Endodermal cell (in vitro differentiated cells): ENCODE results near the gene CDKN1C. TPM values are rescaled to one million over a fixed set of nuclear protein-coding genes. Genes with fewer than 3 reads are reported as not detected.
A peak's percentile ranks its signal among the peaks of the same experiment; 100 is the strongest.

Source experiments
- DNase-seq: peaks from one replicate; pipeline ENCODE4 v3.0.0-alpha.2; 2017
- H3K27ac ChIP-seq: 2 replicates; pipeline ENCODE4 v1.5.1; 2013; ENCODE audit warnings: mild to moderate bottlenecking, low read depth, low read length, moderate library complexity
- H3K27me3 ChIP-seq: 2 replicates; pipeline ENCODE4 v1.6.1; 2013; ENCODE audit warnings: mild to moderate bottlenecking, low read length, moderate library complexity; ENCODE audit not compliant: insufficient read depth, control insufficient read depth, poor library complexity, severe bottlenecking
- H3K36me3 ChIP-seq: 2 replicates; pipeline ENCODE4 v1.7.0; 2013; ENCODE audit warnings: mild to moderate bottlenecking, low read length, moderate library complexity; ENCODE audit not compliant: control insufficient read depth, insufficient read depth
- H3K4me1 ChIP-seq: one replicate; pipeline ENCODE4 v1.7.0; 2013; ENCODE audit warnings: low read length; ENCODE audit not compliant: control insufficient read depth, insufficient read depth
- H3K4me3 ChIP-seq: 2 replicates; pipeline ENCODE4 v1.5.1; 2013; ENCODE audit warnings: mild to moderate bottlenecking, low read length, moderate library complexity
- H3K9ac ChIP-seq: 2 replicates; pipeline ENCODE4 v1.6.1; 2013; ENCODE audit warnings: mild to moderate bottlenecking, low read length, moderate library complexity; ENCODE audit not compliant: poor library complexity, severe bottlenecking; ENCODE audit errors: extremely low read depth
- H3K9me3 ChIP-seq: 2 replicates; pipeline ENCODE4 v1.6.1; 2013; ENCODE audit warnings: mild to moderate bottlenecking, low read length, moderate library complexity; ENCODE audit not compliant: control insufficient read depth
- H3K27ac Mint-ChIP-seq: 2 replicates; pipeline ENCODE4 v1.8.0; 2020; ENCODE audit warnings: mixed read lengths
- H3K27me3 Mint-ChIP-seq: 2 replicates; pipeline ENCODE4 v1.8.0; 2021; ENCODE audit warnings: mild to moderate bottlenecking, mixed read lengths; ENCODE audit not compliant: insufficient read depth
- H3K36me3 Mint-ChIP-seq: 2 replicates; pipeline ENCODE4 v1.8.0; 2020; ENCODE audit warnings: low read depth, mixed read lengths
- H3K4me1 Mint-ChIP-seq: 2 replicates; pipeline ENCODE4 v1.8.0; 2020; ENCODE audit warnings: mixed read lengths
- H3K4me3 Mint-ChIP-seq: 2 replicates; pipeline ENCODE4 v1.8.0; 2020; ENCODE audit warnings: mild to moderate bottlenecking, moderate library complexity, mixed read lengths
- H3K9me3 Mint-ChIP-seq: 2 replicates; pipeline ENCODE4 v1.8.0; 2020; ENCODE audit warnings: mild to moderate bottlenecking, mixed read lengths
- whole genome bisulfite sequencing, 2 experiments: methylation state at CpG; one replicate each; pipeline versions ENCODE4 v1.1.5 to v1.1.7; 2013; ENCODE audit warnings: missing lambda C conversion rate in 2 of 2, mixed read lengths in 1 of 2; ENCODE audit not compliant: insufficient coverage in 1 of 2, insufficient read length in 1 of 2; 5-methylcytosine and 5-hydroxymethylcytosine counted together
- total RNA-seq, 2 donors: library from RNA; stranded (reverse); fragmentation: NEBNext Ultra II Directional in 1 of 2; extraction: Animal tissue kit (Norgen Biotek cat#: 25700) in 1 of 2; gene quantifications; 2 replicates in 1 of 2; 3 replicates in 1 of 2; pipeline ENCODE4 v1.2.1, GENCODE V29; 2021
- TF ChIP-seq, protein P1 (sequence below): fragments of 200-600 bp; sonication (generic); conservative IDR thresholded peaks from 2 replicates; pipeline ENCODE4 v1.5.0; 2021; ENCODE audit warnings: antibody characterized with exemption, mild to moderate bottlenecking

The CDKN1C gene
- total RNA-seq, 2 donors from 2014 or later, result 37.6 to 60.9 TPM

DNA sequence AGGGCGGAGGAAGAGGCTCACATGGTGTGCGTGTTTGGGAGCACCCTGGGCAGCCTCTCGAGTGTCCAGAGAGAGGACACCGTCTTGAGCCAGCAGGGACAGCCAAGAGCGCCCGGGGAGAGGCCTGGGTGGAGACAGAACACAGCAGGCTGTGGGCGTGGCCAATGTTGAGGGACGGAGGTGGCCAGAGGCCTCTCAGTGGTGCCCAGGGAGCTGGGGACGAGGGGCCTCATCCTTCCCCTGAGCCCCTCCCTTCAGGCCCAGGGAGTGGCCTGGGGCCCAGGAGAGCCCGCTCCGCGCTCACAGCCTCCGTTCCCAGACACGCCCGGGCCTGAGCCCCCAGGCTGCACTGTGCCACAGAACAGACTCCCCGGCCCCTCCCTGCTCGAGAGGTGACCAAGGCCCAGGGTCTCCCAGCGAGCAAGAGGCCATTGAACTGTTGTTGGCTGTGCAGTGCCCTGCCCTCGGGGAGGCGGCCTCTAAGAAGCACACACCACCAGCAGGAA lies 48.4 kb downstream of the CDKN1C start:
- H3K27ac ChIP-seq, result no peak overlapping the region
- H3K9ac ChIP-seq, result no peak overlapping the region
- Mint-ChIP-seq H3K4me3 (no peak overlapping the region), H3K27ac (no peak overlapping the region), H3K9me3 (no peaks in the 10 kb centered on the region), H3K27me3 (peaks cover 43% of the 10 kb centered on the region), H3K4me1 (peaks cover 15% of the 10 kb centered on the region), H3K36me3 (no peaks in the 10 kb centered on the region)
- H3K27me3 ChIP-seq, result no peaks in the 10 kb centered on the region
- no peaks in the 10 kb centered on the region for H3K36me3 ChIP-seq
- no peak overlapping the region for H3K4me3 ChIP-seq
- H3K4me1 ChIP-seq, result no peaks in the 10 kb centered on the region
- TF ChIP-seq, protein P1, sequence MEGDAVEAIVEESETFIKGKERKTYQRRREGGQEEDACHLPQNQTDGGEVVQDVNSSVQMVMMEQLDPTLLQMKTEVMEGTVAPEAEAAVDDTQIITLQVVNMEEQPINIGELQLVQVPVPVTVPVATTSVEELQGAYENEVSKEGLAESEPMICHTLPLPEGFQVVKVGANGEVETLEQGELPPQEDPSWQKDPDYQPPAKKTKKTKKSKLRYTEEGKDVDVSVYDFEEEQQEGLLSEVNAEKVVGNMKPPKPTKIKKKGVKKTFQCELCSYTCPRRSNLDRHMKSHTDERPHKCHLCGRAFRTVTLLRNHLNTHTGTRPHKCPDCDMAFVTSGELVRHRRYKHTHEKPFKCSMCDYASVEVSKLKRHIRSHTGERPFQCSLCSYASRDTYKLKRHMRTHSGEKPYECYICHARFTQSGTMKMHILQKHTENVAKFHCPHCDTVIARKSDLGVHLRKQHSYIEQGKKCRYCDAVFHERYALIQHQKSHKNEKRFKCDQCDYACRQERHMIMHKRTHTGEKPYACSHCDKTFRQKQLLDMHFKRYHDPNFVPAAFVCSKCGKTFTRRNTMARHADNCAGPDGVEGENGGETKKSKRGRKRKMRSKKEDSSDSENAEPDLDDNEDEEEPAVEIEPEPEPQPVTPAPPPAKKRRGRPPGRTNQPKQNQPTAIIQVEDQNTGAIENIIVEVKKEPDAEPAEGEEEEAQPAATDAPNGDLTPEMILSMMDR, result peak; percentile 50
- peak; percentile 85 for DNase-seq
- 84% methylated on average over 8 to 20 of the region's 20 CpGs for WGBS, 2 experiments
- no peaks in the 10 kb centered on the region for H3K9me3 ChIP-seq

- no peak overlapping the region for H3K9ac ChIP-seq
- H3K36me3 ChIP-seq, result no peaks in the 10 kb centered on the region
- no peaks in the 10 kb centered on the region for H3K27me3 ChIP-seq
- H3K27ac Mint-ChIP-seq, result no peak overlapping the region
- no peaks in the 10 kb centered on the region for H3K9me3 Mint-ChIP-seq
- TF ChIP-seq, protein P1, result no peak
- WGBS, 2 experiments, result 88 to 89% methylated on average over 21 to 23 of the region's 23 CpGs
- H3K27me3 Mint-ChIP-seq, result peaks cover 40% of the 10 kb centered on the region
- H3K4me3 Mint-ChIP-seq, result no peak overlapping the region
- no peak overlapping the region for H3K4me3 ChIP-seq
- no peak for DNase-seq
- no peaks in the 10 kb centered on the region for H3K36me3 Mint-ChIP-seq
- no peak overlapping the region for H3K27ac ChIP-seq
- H3K4me1 ChIP-seq, result no peaks in the 10 kb centered on the region
- H3K4me1 Mint-ChIP-seq, result peaks cover 15% of the 10 kb centered on the region
- no peaks in the 10 kb centered on the region for H3K9me3 ChIP-seq
Measured at GRCh38 chr11:2836315-2837095, 49.1 kb downstream of the CDKN1C start.

- Histone ChIP-seq H3K4me3 (no peak overlapping the region), H3K9me3 (no peaks in the 10 kb centered on the region), H3K36me3 (no peaks in the 10 kb centered on the region), H3K9ac (no peak overlapping the region), H3K4me1 (no peaks in the 10 kb centered on the region), H3K27ac (no peak overlapping the region), H3K27me3 (no peaks in the 10 kb centered on the region)
- DNase-seq, result no peak
- 90 to 94% methylated on average over 9 to 17 of the region's 17 CpGs for WGBS, 2 experiments
- no peak overlapping the region for H3K27ac Mint-ChIP-seq
- no peak overlapping the region for H3K4me3 Mint-ChIP-seq
- H3K4me1 Mint-ChIP-seq, result peaks cover 15% of the 10 kb centered on the region
- H3K9me3 Mint-ChIP-seq, result no peaks in the 10 kb centered on the region
- H3K36me3 Mint-ChIP-seq, result no peaks in the 10 kb centered on the region
- TF ChIP-seq, protein P1, result no peak
- H3K27me3 Mint-ChIP-seq, result peaks cover 38% of the 10 kb centered on the region
Measured at GRCh38 chr11:2835751-2836150, 49.8 kb downstream of the CDKN1C start.
